ENCODE results near the gene SRGN.

The SRGN gene

GRCh38 chr10:69103784-69104183 is 15.9 kb downstream of the SRGN start:
- TF ChIP-seq CTCF (conservative IDR thresholded peaks at IDR 0.05) = no peak
- H3K27ac ChIP-seq = no peak overlapping the region

GRCh38 chr10:69104994-69105790 is 17.3 kb downstream of the SRGN start:
- no peak for TF ChIP-seq CTCF (conservative IDR thresholded peaks at IDR 0.05)
- no peak overlapping the region for H3K27ac ChIP-seq

- no peak for TF ChIP-seq CTCF (conservative IDR thresholded peaks at IDR 0.05)
- H3K27ac ChIP-seq = no peak overlapping the region
Measured at GRCh38 chr10:69107176-69107490, 19.2 kb downstream of the SRGN start.

GRCh38 chr10:69107699-69108098 is 19.8 kb downstream of the SRGN start:
- no peak for TF ChIP-seq CTCF (conservative IDR thresholded peaks at IDR 0.05)
- H3K27ac ChIP-seq = no peak overlapping the region

GRCh38 chr10:69119896-69120295 is 32.0 kb downstream of the SRGN start:
- TF ChIP-seq CTCF (conservative IDR thresholded peaks at IDR 0.05) = no peak

GRCh38 chr10:69123306-69123746 is 35.4 kb downstream of the SRGN start:
- TF ChIP-seq CTCF (conservative IDR thresholded peaks at IDR 0.05) = peak; percentile 54; the same call in 1 of the 2 replicates
- H3K27ac ChIP-seq = peak overlapping the region; percentile 88

More at GRCh38 chr10:69119896-69120295, 32.0 kb downstream of the SRGN start:
- no peak overlapping the region for H3K27ac ChIP-seq

GRCh38 chr10:69123747-69124562 is 36.1 kb downstream of the SRGN start, which contains the start of gene VPS26A:
Gene VPS26A (plus strand): TSS chr10:69124178. CDS start chr10:69124278, 100 bp downstream.
- peak within 1 kb of the TSS; percentile 88 for H3K27ac ChIP-seq
- TF ChIP-seq CTCF (conservative IDR thresholded peaks at IDR 0.05) = peak; percentile 24
